SK-N-SH (cell line): Measurements from ENCODE around the gene GSTA4. TPM values are rescaled to one million over a fixed set of nuclear protein-coding genes. Genes with fewer than 3 reads are reported as not detected.

ENCODE experiments used
- CTCF ChIA-PET: fragments of 300-600, 350-600 bp; formaldehyde crosslinking; extraction: SDS; loops from one replicate; lab custom pipeline; 2021; lab: Yijun Ruan, JAX
- POLR2A ChIA-PET: fragments of 350-600 bp; sonication (Branson Sonifier 250); formaldehyde crosslinking; extraction: SDS; loops from one replicate; lab custom pipeline; 2020; ENCODE audit warnings: antibody characterized with exemption, inconsistent platforms; lab: Yijun Ruan, JAX
- DNase-seq: peaks from one replicate; pipeline ENCODE4 v3.0.0; 2012
- H2AFZ ChIP-seq: fragments of 200-600 bp; sonication (generic); 2 replicates; pipeline ENCODE4 v1.8.1; 2016; ENCODE audit warnings: antibody characterized with exemption, mild to moderate bottlenecking, low read depth
- H3F3A ChIP-seq: fragments of 200-600 bp; sonication (generic); replicated peaks from 2 replicates; pipeline ENCODE3; 2016; ENCODE audit warnings: antibody characterized with exemption, mild to moderate bottlenecking; ENCODE audit not compliant: insufficient read depth
- H3K27ac ChIP-seq, 2 experiments: fragments of 200-500 bp in 1 of 2; fragments of 200-600 bp in 1 of 2; sonication (Bioruptor generic) in 1 of 2; sonication (generic), shearing (Covaris generic) in 1 of 2; 2 replicates each; pipeline versions ENCODE4 v1.5.1 to v1.6.1; 2014 to 2016; ENCODE audit warnings: low read depth in 2 of 2, inconsistent platforms in 1 of 2, low read length in 1 of 2, mild to moderate bottlenecking in 1 of 2, mixed read lengths in 1 of 2
- H3K27me3 ChIP-seq: fragments of 200-600 bp; sonication (generic), shearing (Covaris generic); 2 replicates; pipeline ENCODE4 v1.6.1; 2016; ENCODE audit warnings: mixed run types; ENCODE audit not compliant: insufficient read depth
- H3K36me3 ChIP-seq, 2 experiments: fragments of 200-500 bp in 1 of 2; fragments of 200-600 bp in 1 of 2; sonication (Bioruptor generic) in 1 of 2; sonication (generic) in 1 of 2; replicated peaks in 1 of 2; 2 replicates each; pipeline versions ENCODE3 to v1.5.1; 2014 to 2016; ENCODE audit warnings: low read length in 1 of 2, mild to moderate bottlenecking in 1 of 2; ENCODE audit not compliant: insufficient read depth in 2 of 2, control insufficient read depth in 1 of 2
- H3K4me1 ChIP-seq, 2 experiments: fragments of 200-500 bp in 1 of 2; fragments of 200-600 bp in 1 of 2; sonication (Bioruptor generic) in 1 of 2; sonication (generic), shearing (Covaris generic) in 1 of 2; 2 replicates each; pipeline versions ENCODE4 v1.5.1 to v1.6.1; 2014 to 2016; ENCODE audit warnings: low read depth in 1 of 2, low read length in 1 of 2, mixed run types in 1 of 2; ENCODE audit not compliant: insufficient read depth in 2 of 2, control insufficient read depth in 1 of 2
- H3K4me2 ChIP-seq: fragments of 200-600 bp; sonication (generic), shearing (Covaris generic); 2 replicates; pipeline ENCODE4 v1.6.1; 2017; ENCODE audit warnings: mixed run types
- H3K4me3 ChIP-seq, 2 experiments: fragments of 200-500 bp in 1 of 2; fragments of 200-600 bp in 1 of 2; sonication (Bioruptor generic) in 1 of 2; sonication (generic), shearing (Covaris generic) in 1 of 2; 2 replicates each; pipeline versions ENCODE4 v1.5.1 to v1.8.1; 2014 to 2016; ENCODE audit warnings: low read depth in 2 of 2, inconsistent platforms in 1 of 2, low read length in 1 of 2, mild to moderate bottlenecking in 1 of 2, mixed read lengths in 1 of 2, moderate library complexity in 1 of 2
- H3K79me2 ChIP-seq: fragments of 200-600 bp; sonication (generic); 2 replicates; pipeline ENCODE4 v1.8.1; 2017; ENCODE audit warnings: mild to moderate bottlenecking; ENCODE audit not compliant: insufficient read depth
- H3K9ac ChIP-seq: fragments of 200-600 bp; sonication (generic); 2 replicates; pipeline ENCODE4 v1.6.1; 2017; ENCODE audit warnings: mixed run types
- H3K9me2 ChIP-seq: fragments of 200-600 bp; sonication (generic); 2 replicates; pipeline ENCODE4 v1.6.1; 2017; ENCODE audit warnings: mixed run types
- H3K9me3 ChIP-seq: fragments of 200-600 bp; sonication (generic); 2 replicates; pipeline ENCODE4 v1.6.1; 2017; ENCODE audit warnings: mixed run types, mild to moderate bottlenecking, moderate library complexity
- H4K20me1 ChIP-seq: fragments of 200-600 bp; sonication (generic); 2 replicates; pipeline ENCODE4 v1.6.1; 2017; ENCODE audit warnings: mild to moderate bottlenecking, mixed run types; ENCODE audit not compliant: insufficient read depth
- CHD2 ChIP-seq: fragments of 150-350 bp; IDR thresholded peaks from 2 replicates; pipeline ENCODE4 v1.6.1; 2018; ENCODE audit warnings: low read length; ENCODE audit not compliant: partially characterized antibody
- CTCF ChIP-seq: fragments of 200-600 bp; sonication (generic); IDR thresholded peaks from 2 replicates; pipeline ENCODE4 v1.6.1; 2017; ENCODE audit warnings: antibody characterized with exemption, mild to moderate bottlenecking, moderate library complexity
- IRF3 ChIP-seq: fragments of 150-350 bp; IDR thresholded peaks from 2 replicates; pipeline ENCODE4 v1.6.1; 2016; ENCODE audit warnings: mild to moderate bottlenecking, low read depth, low read length
- MEF2A ChIP-seq: IDR thresholded peaks from 2 replicates; pipeline ENCODE4 v1.4.0; 2012; ENCODE audit warnings: low read depth, borderline replicate concordance
- RAD21 ChIP-seq: IDR thresholded peaks from 2 replicates; pipeline ENCODE4 v1.6.1; 2012; ENCODE audit warnings: mild to moderate bottlenecking, low read length
- REST ChIP-seq: IDR thresholded peaks from 2 replicates; pipeline ENCODE4 v1.6.1; 2012; ENCODE audit warnings: mild to moderate bottlenecking, low read depth, low read length, moderate library complexity
- TCF12 ChIP-seq: IDR thresholded peaks from 2 replicates; pipeline ENCODE4 v1.4.0; 2012
- USF1 ChIP-seq: IDR thresholded peaks from 2 replicates; pipeline ENCODE4 v1.4.0; 2012; ENCODE audit warnings: low read depth, borderline replicate concordance
- USF2 ChIP-seq: fragments of 150-350 bp; IDR thresholded peaks from 2 replicates; pipeline ENCODE4 v1.6.1; 2017; ENCODE audit warnings: antibody characterized with exemption, low read length, low read depth, borderline replicate concordance
- YY1 ChIP-seq: IDR thresholded peaks from 2 replicates; pipeline ENCODE4 v1.4.0; 2012; ENCODE audit warnings: low read depth, mild to moderate bottlenecking
- WGBS: methylation state at CpG from one replicate; pipeline ENCODE4 v1.1.6; 2017; ENCODE audit warnings: low lambda C conversion rate; 5-methylcytosine and 5-hydroxymethylcytosine counted together
- polyA plus RNA-seq, 3 experiments: library from polyadenylated mRNA; depleted of rRNA; stranded (reverse); fragments of >200 nt; gene quantifications; 2 replicates each; pipeline ENCODE4 v1.2.3, GENCODE V29; 2012

Gene GSTA4
- polyA plus RNA-seq, 1 of the 3 experiments (the other 2 are of a cell fraction), result 28.3 TPM

GRCh38 chr6:53026526-53026925, 31.4 kb upstream of the GSTA4 start:
- H2AFZ ChIP-seq, result no peak overlapping the region
- peaks cover 0 to 6% of the 10 kb centered on the region in 2 experiments; a peak in 1 of 4 replicates for H3K4me1 ChIP-seq
- DNase-seq, result no peak
- no peak overlapping the region for H3K9ac ChIP-seq
- no peaks in the 10 kb centered on the region for H3K27me3 ChIP-seq
- no peaks in the 10 kb centered on the region for H3K79me2 ChIP-seq
- no peaks in the 10 kb centered on the region for H3K9me3 ChIP-seq
- peaks cover 21 to 51% of the 10 kb centered on the region in 2 experiments for H3K36me3 ChIP-seq
- H3K4me2 ChIP-seq, result no peak overlapping the region
- no peaks in the 10 kb centered on the region for H3F3A ChIP-seq
- H3K4me3 ChIP-seq, result no peak overlapping the region
- H4K20me1 ChIP-seq, result no peaks in the 10 kb centered on the region
- POLR2A ChIA-PET, result no interaction called here
- TF ChIP-seq CTCF (no peak), USF1 (no peak), RAD21 (no peak), TCF12 (no peak), IRF3 (no peak), CHD2 (no peak), REST (no peak), USF2 (no peak), MEF2A (no peak), YY1 (no peak)
- H3K27ac ChIP-seq, result no peak overlapping the region
- H3K9me2 ChIP-seq, result no peaks in the 10 kb centered on the region
- WGBS, result 91% methylated on average over 3 of the region's 3 CpGs
- CTCF ChIA-PET, result interaction anchor here (1.0 kb wide), 1 partner anchor 29 kb away, joined by 3 read pairs; no protein-coding TSS in a partner anchor
